VCaP (cell line): Measurements from ENCODE around the gene ARHGAP32.
"Not testable (repeated sequence)": the region's sequence is repeated elsewhere in the genome, so short reads cannot be mapped to it uniquely, and the experiment has no call there.

Experiments used
- H3K27ac ChIP-seq: fragments of 450-650 bp; 2 replicates; pipeline ENCODE4 v1.5.1; 2017
- CTCF ChIP-seq: fragments of 450-650 bp; conservative IDR thresholded peaks from 2 replicates; pipeline ENCODE4 v1.5.1; 2017; ENCODE audit warnings: mild to moderate bottlenecking, moderate library complexity

The ARHGAP32 gene

GRCh38 chr11:129202646-129203045 is 10.5 kb upstream of the ARHGAP32 start:
- TF ChIP-seq CTCF = no peak

GRCh38 chr11:129195682-129196081 is 3.6 kb upstream of the ARHGAP32 start:
- TF ChIP-seq CTCF = no peak
- H3K27ac ChIP-seq = no peak overlapping the region

More at GRCh38 chr11:129202646-129203045, 10.5 kb upstream of the ARHGAP32 start:
- no peak overlapping the region for H3K27ac ChIP-seq

GRCh38 chr11:129191649-129192048 is 476 bp downstream of the ARHGAP32 start:
- TF ChIP-seq CTCF = no peak
- H3K27ac ChIP-seq = peak overlapping the region; percentile 98

DNA sequence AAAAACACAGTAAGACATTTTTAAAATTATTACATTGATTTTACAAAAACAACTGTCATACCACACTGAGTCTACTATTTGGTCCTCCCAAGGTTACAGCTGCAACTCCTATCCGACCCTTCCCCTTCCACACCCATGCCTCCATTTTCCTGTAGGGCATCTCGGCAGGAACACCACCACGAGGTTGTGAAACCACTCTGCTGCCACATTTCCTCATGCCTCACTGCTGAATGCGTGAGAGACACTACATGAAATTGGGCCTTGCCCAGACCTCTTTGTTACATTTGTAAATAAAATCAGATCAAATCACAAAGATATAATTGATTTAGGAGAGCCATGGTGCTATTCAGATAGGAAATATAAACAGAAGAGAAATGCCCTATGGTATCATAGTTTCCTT is 2.0 kb downstream of the ARHGAP32 start:
- peak overlapping the region; percentile 98 for H3K27ac ChIP-seq
- TF ChIP-seq CTCF = no peak

DNA sequence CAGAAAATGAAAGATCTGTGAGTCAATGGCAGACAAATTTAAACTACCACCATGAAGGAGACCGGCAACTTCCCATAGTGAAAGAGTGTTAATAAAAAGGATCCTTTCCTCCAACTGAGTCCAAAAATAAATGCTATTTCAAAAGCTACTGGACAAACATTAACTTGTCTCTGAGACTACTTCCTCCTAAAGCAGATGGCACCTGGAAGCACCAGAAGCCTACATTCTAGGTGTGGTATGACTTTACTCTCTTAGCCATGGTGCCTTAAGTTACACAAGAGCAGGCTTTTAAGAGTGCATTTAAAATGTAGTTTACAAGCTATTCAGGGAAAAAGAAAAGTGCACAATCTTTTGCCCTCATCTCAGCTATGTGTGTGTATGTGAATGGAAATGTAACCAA is 2.5 kb downstream of the ARHGAP32 start:
- H3K27ac ChIP-seq = peak overlapping the region; percentile 98
- no peak for TF ChIP-seq CTCF

- not testable (repeated sequence) for H3K27ac ChIP-seq
These were observed 7.0 kb downstream of the ARHGAP32 start for GRCh38 chr11:129185082-129185481.

DNA sequence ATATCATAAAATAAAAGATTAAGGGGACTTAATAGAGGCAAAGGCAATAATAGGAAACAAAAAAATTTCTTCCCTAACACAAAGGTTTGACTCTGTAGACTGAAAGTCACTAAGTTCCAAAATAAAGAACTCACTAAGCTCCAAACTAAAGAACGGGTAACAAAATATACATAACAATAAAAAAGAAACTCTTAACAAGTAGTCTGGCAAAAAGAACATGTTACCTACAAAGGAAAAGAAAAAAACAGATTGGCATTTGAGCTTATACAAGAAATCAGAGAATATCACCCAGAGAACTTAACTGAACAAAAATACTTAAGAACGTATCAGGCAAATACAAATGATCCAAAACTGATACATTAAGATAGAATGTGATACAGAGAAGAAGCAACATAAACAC is 7.5 kb downstream of the ARHGAP32 start:
- H3K27ac ChIP-seq = no peak overlapping the region
- no peak for TF ChIP-seq CTCF

- no peak overlapping the region for H3K27ac ChIP-seq
- no peak for TF ChIP-seq CTCF
These were observed 24.8 kb downstream of the ARHGAP32 start for GRCh38 chr11:129167315-129167714.
